GM23338 (cell line): ENCODE data around the gene TRAPPC3L. TPM values are rescaled to one million over a fixed set of nuclear protein-coding genes. Genes with fewer than 3 reads are reported as not detected.

ENCODE experiments used
- ATAC-seq: fragments of 200-7000 bp; cut with Tn5 transposase; 3 replicates; pipeline ENCODE4 v1.9.1; 2020
- DNase-seq: peaks from one replicate; pipeline ENCODE4 v3.0.0-alpha.2; 2015; ENCODE audit warnings: low spot score
- H2AFZ ChIP-seq: fragments of 200-600 bp; sonication (generic); 2 replicates; pipeline ENCODE4 v1.8.0; 2016; ENCODE audit warnings: antibody characterized with exemption, mild to moderate bottlenecking, moderate library complexity
- H3F3A ChIP-seq: fragments of 200-600 bp; sonication (generic); replicated peaks from 2 replicates; pipeline ENCODE4 v1.8.0; 2017; ENCODE audit warnings: antibody characterized with exemption, mixed run types, low read depth
- H3K27ac ChIP-seq: fragments of 200-600 bp; sonication (generic); 2 replicates; pipeline ENCODE4 v1.6.1; 2016; ENCODE audit warnings: low read depth
- H3K27me3 ChIP-seq: fragments of 200-600 bp; sonication (generic); 2 replicates; pipeline ENCODE4 v1.8.0; 2016; ENCODE audit warnings: mild to moderate bottlenecking, mixed run types, moderate library complexity; ENCODE audit not compliant: insufficient read depth
- H3K36me3 ChIP-seq: fragments of 200-600 bp; sonication (generic); 2 replicates; pipeline ENCODE4 v1.8.0; 2016; ENCODE audit warnings: mild to moderate bottlenecking; ENCODE audit not compliant: insufficient read depth
- H3K4me1 ChIP-seq: fragments of 200-600 bp; sonication (generic); 2 replicates; pipeline ENCODE4 v1.8.0; 2016; ENCODE audit warnings: mild to moderate bottlenecking, moderate library complexity; ENCODE audit not compliant: insufficient read depth
- H3K4me2 ChIP-seq: fragments of 200-600 bp; sonication (generic); 2 replicates; pipeline ENCODE4 v1.7.1; 2017; ENCODE audit warnings: mixed run types
- H3K4me3 ChIP-seq: fragments of 200-600 bp; sonication (generic); 2 replicates; pipeline ENCODE4 v1.6.1; 2016; ENCODE audit warnings: mixed run types
- H3K79me2 ChIP-seq: fragments of 200-600 bp; sonication (generic); replicated peaks from 2 replicates; pipeline ENCODE4 v1.8.0; 2017; ENCODE audit warnings: mild to moderate bottlenecking; ENCODE audit not compliant: insufficient read depth
- H3K9me2 ChIP-seq: fragments of 200-600 bp; sonication (generic); 2 replicates; pipeline ENCODE4 v1.8.0; 2017; ENCODE audit not compliant: insufficient read depth
- H4K20me1 ChIP-seq: fragments of 200-600 bp; sonication (generic); replicated peaks from 2 replicates; pipeline ENCODE4 v1.8.0; 2017; ENCODE audit warnings: mild to moderate bottlenecking; ENCODE audit not compliant: insufficient read depth
- H3K27ac Mint-ChIP-seq: 2 replicates; pipeline ENCODE4 v1.8.0; 2020; ENCODE audit warnings: inconsistent platforms, mild to moderate bottlenecking, moderate library complexity, mixed read lengths
- H3K27me3 Mint-ChIP-seq: 3 replicates; pipeline ENCODE4 v1.8.0; 2022; ENCODE audit warnings: low read depth, mild to moderate bottlenecking, moderate library complexity, mixed read lengths, inconsistent platforms; ENCODE audit not compliant: insufficient read depth, poor library complexity
- H3K36me3 Mint-ChIP-seq: 3 replicates; pipeline ENCODE4 v1.8.0; 2021; ENCODE audit warnings: low read depth, mild to moderate bottlenecking, inconsistent platforms, moderate library complexity, mixed read lengths
- H3K4me1 Mint-ChIP-seq: 3 replicates; pipeline ENCODE4 v1.8.0; 2020; ENCODE audit warnings: mild to moderate bottlenecking, inconsistent platforms, mixed read lengths
- H3K4me3 Mint-ChIP-seq: 3 replicates; pipeline ENCODE4 v1.8.0; 2021; ENCODE audit warnings: moderate library complexity, mild to moderate bottlenecking, inconsistent platforms, mixed read lengths
- H3K9me3 Mint-ChIP-seq: 3 replicates; pipeline ENCODE4 v1.8.0; 2020; ENCODE audit warnings: moderate library complexity, mild to moderate bottlenecking, inconsistent platforms, mixed read lengths
- CREB1 ChIP-seq: fragments of 250-450 bp; sonication (Bioruptor Pico); IDR thresholded peaks from 2 replicates; pipeline ENCODE4 v1.5.0; 2020; ENCODE audit warnings: low read depth, mild to moderate bottlenecking, moderate library complexity
- CTCF ChIP-seq, 2 experiments: fragments of 200-600 bp in 1 of 2; sonication (generic) in 1 of 2; conservative IDR thresholded peaks; 2 replicates each; pipeline versions ENCODE4 v1.5.1 to v1.6.1; 2016 to 2017; ENCODE audit warnings: antibody characterized with exemption in 2 of 2, low read depth in 2 of 2, mild to moderate bottlenecking in 2 of 2, moderate library complexity in 1 of 2
- EZH2 ChIP-seq: fragments of 200-600 bp; sonication (generic); IDR thresholded peaks from one replicate; pipeline ENCODE4 v1.8.0; 2017; ENCODE audit warnings: antibody characterized with exemption, mild to moderate bottlenecking, low read depth; ENCODE audit not compliant: unreplicated experiment
- JUNB ChIP-seq: IDR thresholded peaks from one replicate; pipeline ENCODE4 v1.6.1; 2016; ENCODE audit warnings: antibody characterized with exemption; ENCODE audit not compliant: unreplicated experiment
- POLR2AphosphoS5 ChIP-seq: IDR thresholded peaks from 2 replicates; pipeline ENCODE4 v1.6.1; 2016; ENCODE audit warnings: antibody characterized with exemption, low read depth
- STAT1 ChIP-seq: IDR thresholded peaks from one replicate; pipeline ENCODE4 v1.6.1; 2016; ENCODE audit warnings: antibody characterized with exemption; ENCODE audit not compliant: unreplicated experiment
- ZNF114 ChIP-seq: fragments of 250-450 bp; sonication (Bioruptor Pico); IDR thresholded peaks from 2 replicates; pipeline ENCODE4 v1.5.0; 2020; ENCODE audit warnings: mild to moderate bottlenecking, moderate library complexity
- ZNF331 ChIP-seq: fragments of 250-450 bp; sonication (Bioruptor Pico); IDR thresholded peaks from 2 replicates; pipeline ENCODE4 v1.5.0; 2020; ENCODE audit warnings: low read depth, mild to moderate bottlenecking, moderate library complexity
- ZNF462 ChIP-seq: fragments of 250-450 bp; sonication (Bioruptor Pico); IDR thresholded peaks from 2 replicates; pipeline ENCODE4 v1.5.0; 2020; ENCODE audit warnings: mild to moderate bottlenecking, moderate library complexity
- polyA plus RNA-seq: library from polyadenylated mRNA; unstranded; fragments of >200 nt; fragmentation: Nextera tagmentation; extraction: Ambion mirVana; gene quantifications from 2 replicates; pipeline ENCODE4 v1.2.1, GENCODE V29; 2016
- total RNA-seq: library from RNA; depleted of rRNA; stranded (reverse); fragments of >200 nt; shearing (Covaris generic); gene quantifications from 2 replicates; pipeline ENCODE4 v1.2.3, GENCODE V29; 2014

Gene TRAPPC3L
- total and polyA plus RNA-seq, 2 experiments from 2014 or later: not detected

- TF ChIP-seq ZNF462 (CRISPR knock-in tag) (no peak), CTCF (conservative IDR thresholded peaks at IDR 0.05; ENCODE audit: low read depth in 2 of 2) (no peak), JUNB (no peak), ZNF114 (CRISPR knock-in tag) (no peak), CREB1 (no peak)
These were observed 95.2 kb downstream of the TRAPPC3L start (continued) for GRCh38 chr6:116450185-116450710.

- Mint-ChIP-seq H3K27me3 (no peaks in the 10 kb centered on the region), H3K9me3 (no peaks in the 10 kb centered on the region), H3K4me1 (peaks cover 9% of the 10 kb centered on the region; the same call in 2 of the 3 replicates), H3K36me3 (no peaks in the 10 kb centered on the region), H3K27ac (no peak overlapping the region), H3K4me3 (no peak overlapping the region)
- Histone ChIP-seq H4K20me1 (no peaks in the 10 kb centered on the region), H3K4me1 (no peaks in the 10 kb centered on the region), H3K79me2 (no peaks in the 10 kb centered on the region), H3K36me3 (no peaks in the 10 kb centered on the region), H3K4me3 (no peak overlapping the region), H2AFZ (no peak overlapping the region), H3K27ac (no peak overlapping the region), H3K9me2 (no peaks in the 10 kb centered on the region), H3F3A (no peaks in the 10 kb centered on the region), H3K27me3 (no peaks in the 10 kb centered on the region), H3K4me2 (no peak overlapping the region)
- DNase-seq: no peak
- ATAC-seq: no peak
- TF ChIP-seq ZNF331 (CRISPR knock-in tag) (no peak), STAT1 (no peak), ZNF462 (CRISPR knock-in tag) (no peak), POLR2AphosphoS5 (no peak), EZH2 (no peak)
These were observed 95.9 kb downstream of the TRAPPC3L start for GRCh38 chr6:116449565-116449964.
